HFF-Myc (cell line): ENCODE results near the gene SPINT3.
A peak's percentile ranks its signal among the peaks of the same experiment; 100 is the strongest.
"Not testable (repeated sequence)": the region's sequence is repeated elsewhere in the genome, so short reads cannot be mapped to it uniquely, and the experiment has no call there.

Source experiments
- DNase-seq: peaks from one replicate; pipeline ENCODE4 v3.0.0-alpha.2; 2011; ENCODE audit warnings: low read depth; ENCODE audit errors: extremely low read depth
- H3K4me3 ChIP-seq: replicated peaks from 2 replicates; pipeline ENCODE4 v1.5.1; 2011; ENCODE audit warnings: low read depth, mild to moderate bottlenecking, control low read depth, low read length
- CTCF ChIP-seq: IDR thresholded peaks from 2 replicates; pipeline ENCODE4 v1.5.1; 2012; ENCODE audit warnings: mild to moderate bottlenecking, low read depth, low read length, control low read depth; ENCODE audit errors: missing control alignments

The SPINT3 gene

GRCh38 chr20:45495501-45495941 lies 19.9 kb downstream of the SPINT3 start:
- TF ChIP-seq CTCF = no peak
- no peak for DNase-seq
- no peak overlapping the region for H3K4me3 ChIP-seq

- DNase-seq = peak; percentile 2
- no peak for TF ChIP-seq CTCF
- no peak overlapping the region for H3K4me3 ChIP-seq
These were observed 26.3 kb downstream of the SPINT3 start for GRCh38 chr20:45489083-45489531.

- TF ChIP-seq CTCF = peak; percentile 12
- no peak overlapping the region for H3K4me3 ChIP-seq
- no peak for DNase-seq
These were observed 28.2 kb downstream of the SPINT3 start for GRCh38 chr20:45487231-45487635.

- no peak for DNase-seq
- no peak for TF ChIP-seq CTCF
These were observed 30.0 kb downstream of the SPINT3 start for GRCh38 chr20:45485388-45485787.

GRCh38 chr20:45484676-45485075 lies 30.7 kb downstream of the SPINT3 start:
- DNase-seq = no peak

More at GRCh38 chr20:45485388-45485787, 30.0 kb downstream of the SPINT3 start:
- H3K4me3 ChIP-seq = no peak overlapping the region

GRCh38 chr20:45479822-45480221 lies 35.6 kb downstream of the SPINT3 start:
- TF ChIP-seq CTCF = no peak
- no peak overlapping the region for H3K4me3 ChIP-seq
- DNase-seq = no peak

More at GRCh38 chr20:45484676-45485075, 30.7 kb downstream of the SPINT3 start:
- no peak overlapping the region for H3K4me3 ChIP-seq
- TF ChIP-seq CTCF = no peak

- not testable (repeated sequence) for H3K4me3 ChIP-seq, DNase-seq
These were observed 37.8 kb downstream of the SPINT3 start for GRCh38 chr20:45477530-45478148.

GRCh38 chr20:45472286-45472685 lies 43.1 kb downstream of the SPINT3 start:
- H3K4me3 ChIP-seq, DNase-seq: not testable (repeated sequence)
